Large intestine (tissue), 3 donors: ENCODE data around the gene SLC16A2. TPM values are rescaled to one million over a fixed set of nuclear protein-coding genes. Genes with fewer than 3 reads are reported as not detected.

ENCODE experiments used
- DNase-seq, 2 donors: peaks; one replicate each; pipeline versions ENCODE4 v3.0.0 to v3.0.0-alpha.2; 2013
- H3K27ac ChIP-seq: one replicate; pipeline ENCODE4 v1.5.1; 2013; ENCODE audit warnings: low read length
- H3K27me3 ChIP-seq: 2 replicates; pipeline ENCODE4 v1.6.1; 2013; ENCODE audit warnings: low read length; ENCODE audit not compliant: control insufficient read depth, insufficient read depth
- H3K36me3 ChIP-seq: 2 replicates; pipeline ENCODE4 v1.6.1; 2013; ENCODE audit warnings: low read length; ENCODE audit not compliant: control insufficient read depth, insufficient read depth
- H3K4me1 ChIP-seq: one replicate; pipeline ENCODE4 v1.6.1; 2013; ENCODE audit warnings: low read length; ENCODE audit not compliant: control insufficient read depth, insufficient read depth
- H3K4me3 ChIP-seq: one replicate; pipeline ENCODE4 v1.5.1; 2013; ENCODE audit warnings: low read length
- H3K9me3 ChIP-seq: one replicate; pipeline ENCODE4 v1.6.1; 2013; ENCODE audit warnings: mild to moderate bottlenecking, low read depth, low read length, moderate library complexity; ENCODE audit not compliant: control insufficient read depth
- WGBS: methylation state at CpG from one replicate; pipeline ENCODE4 v1.1.5; 2013; ENCODE audit warnings: low lambda C conversion rate; ENCODE audit not compliant: insufficient coverage; 5-methylcytosine and 5-hydroxymethylcytosine counted together
- polyA plus RNA-seq: library from polyadenylated mRNA; unstranded; fragments of 120-200 nt; gene quantifications from one replicate; pipeline ENCODE4 v1.2.1, GENCODE V29; 2013

SLC16A2 gene
- polyA plus RNA-seq, 1 donor, result 7.2 TPM

DNA sequence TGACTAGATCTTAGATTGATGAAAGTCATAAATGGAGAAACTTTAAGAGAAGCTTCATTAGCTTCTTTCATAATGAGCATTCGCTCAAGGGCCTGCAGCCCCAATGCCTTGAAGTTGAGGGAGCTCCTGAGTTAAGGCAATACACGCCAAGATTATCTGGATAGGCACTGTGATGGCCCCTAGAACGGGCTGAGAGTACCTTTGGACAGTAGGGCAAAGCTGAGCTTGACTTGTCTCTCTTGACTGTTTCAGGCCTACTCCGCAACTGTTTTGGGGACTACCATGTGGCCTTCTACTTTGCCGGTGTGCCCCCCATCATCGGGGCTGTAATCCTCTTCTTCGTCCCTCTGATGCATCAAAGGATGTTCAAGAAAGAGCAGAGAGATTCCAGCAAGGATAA is 109.8 kb downstream of the SLC16A2 start:
- Histone ChIP-seq H3K27me3 (no peaks in the 10 kb centered on the region), H3K4me3 (no peak overlapping the region), H3K36me3 (no peaks in the 10 kb centered on the region), H3K4me1 (peaks cover 18% of the 10 kb centered on the region), H3K27ac (no peak overlapping the region), H3K9me3 (no peaks in the 10 kb centered on the region)
- no CpG with 5 or more reads among the region's 7 CpGs for WGBS
- DNase-seq, result no peak

DNA sequence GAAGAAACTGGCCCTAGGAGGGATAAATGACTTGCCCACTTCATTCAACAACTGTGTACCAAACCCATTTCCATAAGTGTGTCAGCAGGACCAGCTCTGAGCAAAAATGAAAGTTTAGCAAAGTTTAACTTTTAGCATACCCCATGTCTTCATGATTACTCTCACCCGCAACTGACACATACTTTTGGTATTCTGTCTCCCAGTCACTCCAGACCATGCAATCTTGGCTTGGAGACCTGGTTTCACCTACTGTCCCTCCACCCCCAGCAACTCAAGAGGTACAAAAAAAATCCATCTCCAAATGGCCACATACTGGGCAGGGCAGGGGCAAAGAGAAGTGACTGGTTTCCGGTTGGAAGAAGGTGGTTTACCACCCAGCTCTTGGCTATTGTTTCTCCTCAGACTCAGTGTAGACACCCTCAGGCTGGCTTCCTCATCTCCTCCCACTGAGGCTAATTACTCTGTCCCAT is 113.3 kb downstream of the SLC16A2 start:
- Histone ChIP-seq H3K4me3 (no peak overlapping the region), H3K27me3 (no peaks in the 10 kb centered on the region), H3K36me3 (no peaks in the 10 kb centered on the region), H3K27ac (no peak overlapping the region), H3K9me3 (no peaks in the 10 kb centered on the region), H3K4me1 (peaks cover 8% of the 10 kb centered on the region)
- no peak for DNase-seq
- WGBS, result no CpG with 5 or more reads among the region's 2 CpGs

DNA sequence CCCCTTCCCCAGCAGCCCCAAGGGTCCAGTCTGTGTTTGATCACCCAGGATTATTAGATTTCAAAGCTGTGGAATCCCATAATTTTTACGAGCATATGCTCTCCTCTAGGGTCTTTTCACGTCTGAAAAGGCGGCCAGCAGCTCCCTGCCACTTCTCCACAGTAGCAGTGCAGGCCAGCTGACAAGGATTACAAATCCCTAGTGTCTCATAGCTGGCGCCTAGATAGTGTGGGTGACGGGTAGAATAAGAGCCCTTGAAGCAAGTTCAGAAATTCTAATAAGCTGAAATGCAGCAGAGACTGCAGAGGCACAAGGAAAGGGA is 113.8 kb downstream of the SLC16A2 start:
- WGBS, result no CpG with 5 or more reads among the region's 5 CpGs
- DNase-seq, result no peak
- H3K4me3 ChIP-seq, result no peak overlapping the region
- H3K36me3 ChIP-seq, result no peaks in the 10 kb centered on the region
- no peaks in the 10 kb centered on the region for H3K9me3 ChIP-seq
- H3K27ac ChIP-seq, result peak overlapping the region; percentile 89
- peaks cover 8% of the 10 kb centered on the region for H3K4me1 ChIP-seq
- H3K27me3 ChIP-seq, result no peaks in the 10 kb centered on the region

DNA sequence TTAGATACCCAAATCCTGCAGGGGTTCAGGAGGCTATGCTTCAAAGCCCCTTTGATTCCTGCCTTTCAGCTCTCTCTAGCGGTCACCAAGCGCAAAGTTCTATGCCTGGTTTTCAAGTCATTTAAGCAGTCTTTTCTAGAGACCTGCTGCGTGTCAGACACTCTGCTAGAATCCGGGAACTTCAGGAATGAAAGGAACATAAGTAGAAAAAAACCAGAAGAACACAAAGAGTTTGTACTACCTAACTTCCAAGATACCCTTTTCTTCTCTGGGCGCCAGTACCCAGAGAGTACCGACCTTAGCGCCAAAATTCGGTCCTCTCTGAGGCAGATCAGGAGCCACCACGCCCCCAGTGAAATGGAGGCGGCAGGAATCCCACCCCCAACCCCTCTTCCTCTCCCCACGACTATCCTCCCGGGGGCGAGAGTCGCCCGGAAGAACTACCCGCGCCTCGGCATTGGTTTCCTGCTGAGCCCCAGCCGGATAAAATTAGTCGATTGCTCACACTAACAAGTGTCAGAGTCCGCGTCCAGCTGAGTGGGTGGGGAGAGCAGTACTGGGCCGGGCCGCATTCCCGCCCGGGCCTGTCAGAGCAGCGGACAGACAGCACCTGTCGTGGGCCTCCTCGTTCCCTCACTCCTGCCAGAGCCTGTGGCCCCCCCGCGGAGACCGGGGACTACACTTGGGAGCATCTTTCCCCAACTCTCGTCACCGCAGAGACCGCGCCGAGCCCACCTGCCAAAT is 114.3 kb downstream of the SLC16A2 start:
- Histone ChIP-seq H3K4me3 (peak overlapping the region; percentile 55), H3K27me3 (no peaks in the 10 kb centered on the region), H3K9me3 (no peaks in the 10 kb centered on the region), H3K36me3 (no peaks in the 10 kb centered on the region), H3K4me1 (peaks cover 8% of the 10 kb centered on the region), H3K27ac (peak overlapping the region; percentile 89)
- WGBS, result no CpG with 5 or more reads among the region's 37 CpGs
- peak; percentile 80 to 88 for DNase-seq

DNA sequence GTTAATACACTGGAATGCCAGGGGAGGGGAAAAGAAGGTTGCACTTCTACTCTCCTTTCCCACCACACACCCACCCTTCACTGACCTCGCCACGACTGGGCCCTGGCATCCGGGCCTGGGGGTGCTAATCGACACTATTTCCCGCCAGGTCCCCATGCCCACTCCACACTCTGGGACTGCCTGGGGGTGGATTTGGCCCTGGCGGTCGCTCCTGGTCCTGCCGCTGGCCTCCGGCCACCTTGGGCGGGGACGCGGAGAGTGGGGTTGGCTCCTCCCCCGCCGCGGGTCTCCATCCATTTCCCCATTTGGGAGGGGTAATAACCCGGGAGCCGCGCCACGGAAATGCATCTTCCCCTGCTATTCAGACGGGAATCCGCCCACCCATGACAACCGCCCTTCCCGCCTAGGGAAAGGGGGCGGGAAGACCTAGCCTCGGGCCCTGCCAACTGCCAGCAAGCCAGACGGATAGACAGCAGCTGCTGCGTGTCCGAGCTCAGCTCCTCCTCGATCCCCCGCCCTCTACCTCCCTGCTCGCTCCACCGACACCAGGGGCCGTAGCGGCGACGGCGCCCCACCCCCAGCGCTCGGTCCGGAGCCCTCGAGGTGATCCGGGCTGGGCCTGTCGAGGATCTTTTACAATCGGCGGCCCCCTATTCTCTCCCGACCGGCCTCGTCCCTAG is 115.0 kb downstream of the SLC16A2 start:
- peaks cover 8% of the 10 kb centered on the region for H3K4me1 ChIP-seq
- no peaks in the 10 kb centered on the region for H3K9me3 ChIP-seq
- peak overlapping the region; percentile 55 for H3K4me3 ChIP-seq
- DNase-seq, result peak; percentile 75 to 81
- no peaks in the 10 kb centered on the region for H3K27me3 ChIP-seq
- H3K36me3 ChIP-seq, result no peaks in the 10 kb centered on the region
- WGBS, result no CpG with 5 or more reads among the region's 48 CpGs
- H3K27ac ChIP-seq, result peak overlapping the region; percentile 89

DNA sequence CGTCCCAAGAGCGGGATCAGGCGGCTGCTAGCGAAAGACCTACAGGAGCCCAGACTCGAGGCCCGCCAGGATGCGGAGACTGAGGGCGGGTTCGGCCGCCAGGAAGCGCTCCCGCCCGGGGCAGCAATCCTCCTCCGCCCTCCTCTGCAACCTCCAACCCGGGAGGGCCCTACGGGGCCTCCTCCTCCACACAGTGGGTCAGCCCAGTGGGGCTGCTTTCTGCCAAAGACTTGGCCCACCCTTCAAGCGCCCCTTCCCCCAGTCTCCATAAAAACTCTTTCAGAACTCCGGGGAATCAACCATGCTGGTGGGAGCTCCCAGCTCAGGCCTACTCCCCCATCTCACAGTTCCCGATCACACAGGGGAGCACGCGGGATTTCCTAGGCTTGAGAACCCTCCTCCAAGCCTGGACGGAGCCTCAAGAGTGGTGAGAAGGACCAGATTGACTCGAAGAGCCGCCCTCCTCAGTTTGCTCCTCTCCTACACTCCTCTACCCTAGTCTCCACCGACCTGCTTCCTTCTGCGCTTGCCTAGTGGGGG is 115.6 kb downstream of the SLC16A2 start:
- peak in 1 of 2 donors; percentile 12 for DNase-seq
- peak overlapping the region; percentile 89 for H3K27ac ChIP-seq
- WGBS, result no CpG with 5 or more reads among the region's 26 CpGs
- H3K4me1 ChIP-seq, result peaks cover 8% of the 10 kb centered on the region
- peak overlapping the region; percentile 55 for H3K4me3 ChIP-seq
- no peaks in the 10 kb centered on the region for H3K36me3 ChIP-seq
- H3K9me3 ChIP-seq, result no peaks in the 10 kb centered on the region
- no peaks in the 10 kb centered on the region for H3K27me3 ChIP-seq

DNA sequence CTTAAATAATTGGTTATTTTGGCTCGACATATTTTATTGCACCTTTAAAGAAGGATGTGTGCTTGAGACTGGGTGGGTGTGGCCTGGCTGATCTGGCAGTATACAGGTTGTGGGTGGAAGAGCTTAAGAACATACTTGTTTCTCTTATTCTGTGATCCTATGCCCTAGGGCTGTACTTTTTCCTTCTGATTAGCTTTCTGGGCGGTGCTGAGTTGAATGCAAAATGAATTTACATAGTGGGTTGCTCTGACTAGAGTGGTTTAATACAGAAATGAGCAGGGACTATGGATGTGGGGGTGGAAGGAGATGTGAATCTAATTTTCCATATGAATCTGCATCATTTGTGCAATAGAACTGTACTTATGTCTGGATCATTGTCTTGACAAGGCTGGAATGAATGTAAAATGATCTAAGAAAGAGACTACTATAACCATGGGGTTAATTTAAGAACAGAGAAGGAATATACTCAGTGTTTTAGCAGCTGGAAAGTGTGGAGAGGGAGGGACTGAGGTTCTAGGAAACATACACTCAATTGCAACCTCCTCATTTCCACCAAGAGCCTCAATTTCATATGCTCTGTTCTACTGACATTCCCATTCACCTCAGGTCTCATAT is 119.4 kb downstream of the SLC16A2 start:
- H3K4me3 ChIP-seq, result no peak overlapping the region
- no peaks in the 10 kb centered on the region for H3K4me1 ChIP-seq
- no peaks in the 10 kb centered on the region for H3K36me3 ChIP-seq
- no peak overlapping the region for H3K27ac ChIP-seq
- H3K27me3 ChIP-seq, result no peaks in the 10 kb centered on the region
- no peaks in the 10 kb centered on the region for H3K9me3 ChIP-seq
- DNase-seq, result no peak
- no CpG with 5 or more reads among the region's 2 CpGs for WGBS

DNA sequence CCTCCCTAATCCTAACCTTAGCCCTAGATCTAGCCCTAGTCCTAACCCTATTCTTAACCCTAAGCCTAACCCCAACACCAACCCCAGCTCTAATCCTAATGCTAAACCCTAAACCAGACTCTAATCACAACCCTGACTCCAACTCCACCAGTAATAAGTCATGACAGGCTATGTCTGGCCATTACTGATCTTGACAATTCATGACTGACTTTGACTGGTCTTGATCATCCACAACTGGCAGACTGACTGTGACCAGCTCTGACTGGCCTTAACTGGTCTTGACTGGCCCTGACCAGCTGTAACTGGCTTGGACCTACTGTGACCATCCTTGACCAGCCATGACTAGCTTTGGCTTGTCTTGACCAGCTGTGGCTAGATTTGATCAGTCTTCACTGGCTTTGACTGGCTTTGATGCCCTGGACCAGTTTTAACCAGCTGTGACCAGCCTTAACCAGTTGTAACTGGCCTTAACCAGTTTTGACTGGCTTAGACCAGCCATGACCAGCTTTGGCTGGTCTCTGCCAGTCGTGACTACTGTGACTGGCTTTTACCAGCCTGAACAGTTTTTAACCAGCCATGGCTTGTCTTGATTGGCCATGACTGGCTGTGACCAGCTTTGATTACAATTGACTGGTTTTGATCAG is 124.7 kb downstream of the SLC16A2 start:
- no peak for DNase-seq
- Histone ChIP-seq H3K27ac (no peak overlapping the region), H3K27me3 (no peaks in the 10 kb centered on the region), H3K36me3 (no peaks in the 10 kb centered on the region), H3K9me3 (no peaks in the 10 kb centered on the region), H3K4me1 (no peaks in the 10 kb centered on the region), H3K4me3 (no peak overlapping the region)
- WGBS, result no CpG with 5 or more reads among the region's 1 CpG

DNA sequence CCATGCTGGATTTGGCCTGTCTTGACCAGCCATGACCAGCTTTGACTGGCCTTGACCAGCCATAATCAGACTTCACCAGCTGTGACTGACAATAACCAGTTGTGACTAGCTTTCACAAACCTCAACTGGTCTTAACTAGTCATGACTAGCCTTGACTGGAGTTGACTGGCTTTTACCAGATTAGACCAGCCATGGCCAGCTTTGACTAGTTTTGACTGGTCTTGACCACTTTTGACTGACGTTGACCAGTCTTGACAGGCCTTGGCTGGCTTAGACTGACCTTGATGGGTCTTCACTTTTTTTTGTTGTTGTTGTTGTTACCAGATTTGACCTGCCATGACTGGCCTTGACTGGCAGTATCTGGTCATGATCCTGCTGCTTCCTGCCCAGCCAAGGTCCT is 125.7 kb downstream of the SLC16A2 start:
- WGBS, result no CpG with 5 or more reads among the region's 1 CpG
- Histone ChIP-seq H3K4me1 (no peaks in the 10 kb centered on the region), H3K36me3 (no peaks in the 10 kb centered on the region), H3K9me3 (no peaks in the 10 kb centered on the region), H3K4me3 (no peak overlapping the region), H3K27ac (no peak overlapping the region), H3K27me3 (no peaks in the 10 kb centered on the region)
- DNase-seq, result no peak

DNA sequence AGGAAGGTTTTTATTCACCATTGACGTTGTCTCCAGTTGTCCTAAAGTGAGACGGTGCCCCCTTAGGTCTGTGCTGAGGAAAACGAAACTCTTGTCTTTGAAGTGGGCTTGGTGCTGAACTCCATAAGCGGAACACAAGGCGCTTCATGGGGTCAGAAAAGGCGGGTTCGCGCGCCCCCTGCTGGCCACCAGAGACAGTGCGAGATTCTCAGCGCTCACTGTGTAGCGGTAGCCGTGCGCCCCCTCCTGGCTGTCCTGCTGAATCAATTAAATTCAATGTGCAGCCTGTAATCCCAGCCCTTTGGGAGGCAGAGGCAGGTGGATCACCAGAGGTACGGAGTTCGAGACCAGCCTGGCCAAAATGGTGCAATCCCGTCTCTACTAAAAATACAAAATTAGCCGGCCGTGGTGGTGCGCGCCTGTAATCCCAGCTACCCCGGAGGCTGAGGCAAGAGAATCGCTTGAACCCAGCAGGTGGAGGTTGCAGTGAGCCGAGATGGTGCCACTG is 129.1 kb downstream of the SLC16A2 start:
- H3K27ac ChIP-seq, result no peak overlapping the region
- no peaks in the 10 kb centered on the region for H3K4me1 ChIP-seq
- DNase-seq, result peak; percentile 62 to 66
- H3K27me3 ChIP-seq, result no peaks in the 10 kb centered on the region
- no peaks in the 10 kb centered on the region for H3K36me3 ChIP-seq
- H3K4me3 ChIP-seq, result no peak overlapping the region
- no CpG with 5 or more reads among the region's 24 CpGs for WGBS
- no peaks in the 10 kb centered on the region for H3K9me3 ChIP-seq
